ENCODE measurements around the gene LAIR2.
"Not testable (repeated sequence)": the region's sequence is repeated elsewhere in the genome, so short reads cannot be mapped to it uniquely, and the experiment has no call there.

GRCh38 chr19:54493056-54493455 lies 9.6 kb upstream of the LAIR2 start:
- TF ChIP-seq CTCF (IDR thresholded peaks at IDR 0.05; ENCODE audit: low read depth, low read length); POLR2A (IDR thresholded peaks at IDR 0.05; ENCODE audit: extremely low read depth, insufficient read length); MYC (IDR thresholded peaks at IDR 0.05; ENCODE audit: low read depth, low read length); MAX (IDR thresholded peaks at IDR 0.05; ENCODE audit: low read depth, low read length): not testable (repeated sequence)

All from NB4 (cell line).